Stimulated activated naive B cell treated with anti-CD40 and anti-IgM and Interleukin-4, amounts not matched to agents 10 μg/mL and 1 μg/mL and 100 μg/mL, for 72 hours (primary cell): ENCODE measurements around the gene CHPT1.
A peak's percentile ranks its signal among the peaks of the same experiment; 100 is the strongest.
"Not testable (repeated sequence)": the region's sequence is repeated elsewhere in the genome, so short reads cannot be mapped to it uniquely, and the experiment has no call there.

ENCODE experiments used
- ATAC-seq, 2 donors: fragments of 150-1000 bp; cut with Tn5 transposase; replicated peaks; 2 replicates each; pipeline ENCODE4 v1.10.0; 2021; ENCODE audit warnings: moderate library complexity in 1 of 2
- DNase-seq: peaks from one replicate; pipeline ENCODE4 v3.0.0; 2021
- H3K27ac Mint-ChIP-seq: one replicate; pipeline ENCODE4 v1.8.0; 2022; ENCODE audit warnings: mild to moderate bottlenecking, mixed read lengths
- H3K27me3 Mint-ChIP-seq, 2 donors: one replicate each; pipeline ENCODE4 v1.8.0; 2022; ENCODE audit warnings: mixed read lengths in 2 of 2
- H3K36me3 Mint-ChIP-seq, 2 donors: one replicate each; pipeline ENCODE4 v1.8.0; 2022; ENCODE audit warnings: mixed read lengths in 2 of 2, mild to moderate bottlenecking in 1 of 2
- H3K4me1 Mint-ChIP-seq, 2 donors: one replicate each; pipeline ENCODE4 v1.8.0; 2022; ENCODE audit warnings: mixed read lengths in 2 of 2, mild to moderate bottlenecking in 1 of 2
- H3K4me3 Mint-ChIP-seq, 2 donors: one replicate each; pipeline ENCODE4 v1.8.0; 2022; ENCODE audit warnings: mild to moderate bottlenecking in 2 of 2, mixed read lengths in 2 of 2, moderate library complexity in 1 of 2
- H3K9me3 Mint-ChIP-seq, 2 donors: one replicate each; pipeline ENCODE4 v1.8.0; 2022; ENCODE audit warnings: mixed read lengths in 2 of 2, mild to moderate bottlenecking in 1 of 2

The CHPT1 gene

GRCh38 chr12:101719566-101719965 lies 22.1 kb downstream of the CHPT1 start:
- no peak for ATAC-seq
- Mint-ChIP-seq H3K36me3 (peaks cover 15 to 20% of the 10 kb centered on the region in 2 donors), H3K4me3 (no peak overlapping the region), H3K27ac (no peak overlapping the region), H3K27me3 (no peaks in the 10 kb centered on the region), H3K4me1 (peaks cover 6% of the 10 kb centered on the region in 2 donors), H3K9me3 (no peaks in the 10 kb centered on the region)
- DNase-seq = no peak

DNA sequence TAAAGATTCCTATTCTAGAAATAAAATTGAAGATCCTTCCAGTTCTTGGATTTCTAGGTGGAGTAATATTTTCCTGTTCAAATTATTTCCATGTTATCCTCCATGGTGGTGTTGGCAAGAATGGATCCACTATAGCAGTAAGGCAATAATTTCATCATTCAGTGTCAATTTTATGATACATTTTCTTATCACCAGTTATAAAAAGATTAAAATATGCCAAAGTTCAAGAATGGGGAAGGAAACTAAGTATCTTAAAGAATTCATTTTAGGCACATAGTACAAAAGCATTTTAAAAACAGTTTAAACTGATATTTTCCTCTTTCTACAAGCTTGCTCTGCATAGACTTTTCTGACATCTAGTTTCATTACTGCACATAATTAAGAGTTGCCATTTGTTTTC lies 22.7 kb downstream of the CHPT1 start:
- Mint-ChIP-seq H3K27me3 (no peaks in the 10 kb centered on the region), H3K9me3 (no peaks in the 10 kb centered on the region), H3K4me3 (no peak overlapping the region), H3K36me3 (peaks cover 15 to 23% of the 10 kb centered on the region in 2 donors), H3K4me1 (peaks cover 3% of the 10 kb centered on the region in 2 donors), H3K27ac (peak overlapping the region; percentile 51)
- ATAC-seq (no peak), DNase-seq (no peak)

DNA sequence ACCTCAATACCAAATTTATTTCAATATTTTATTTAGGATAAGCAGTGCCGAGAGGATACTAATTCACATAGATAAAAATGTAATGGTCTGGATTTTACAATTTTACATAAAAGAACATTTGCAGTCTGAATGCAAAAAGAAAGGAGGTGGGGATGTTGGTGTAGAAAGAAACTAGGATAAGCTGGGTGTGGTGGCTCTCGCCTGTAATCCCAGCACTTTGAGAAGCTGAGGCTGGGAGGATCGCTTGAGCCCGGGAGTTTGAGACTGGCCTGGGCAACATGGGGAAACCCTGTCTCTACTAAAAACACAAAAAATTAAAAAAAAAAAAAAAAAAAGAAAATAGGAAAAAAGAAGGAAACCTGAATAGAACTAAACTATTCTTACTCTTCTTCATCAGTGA lies 25.0 kb downstream of the CHPT1 start:
- Mint-ChIP-seq H3K27me3 (no peaks in the 10 kb centered on the region), H3K4me1 (peaks cover 0 to 3% of the 10 kb centered on the region in 2 donors), H3K4me3 (no peak overlapping the region), H3K27ac (no peak overlapping the region), H3K9me3 (no peaks in the 10 kb centered on the region), H3K36me3 (peaks cover 23 to 24% of the 10 kb centered on the region in 2 donors)
- ATAC-seq (no peak), DNase-seq (no peak)

- H3K27ac Mint-ChIP-seq = no peak overlapping the region
- H3K4me1 Mint-ChIP-seq = peaks cover 4 to 8% of the 10 kb centered on the region in 2 donors
- H3K36me3 Mint-ChIP-seq = peaks cover 16 to 33% of the 10 kb centered on the region in 2 donors
- no peak overlapping the region for H3K4me3 Mint-ChIP-seq
- no peak for ATAC-seq
- H3K9me3 Mint-ChIP-seq = peaks cover 0 to 2% of the 10 kb centered on the region in 2 donors
- H3K27me3 Mint-ChIP-seq = no peaks in the 10 kb centered on the region
- DNase-seq = no peak
Observed at GRCh38 chr12:101727098-101727497, 29.7 kb downstream of the CHPT1 start.

DNA sequence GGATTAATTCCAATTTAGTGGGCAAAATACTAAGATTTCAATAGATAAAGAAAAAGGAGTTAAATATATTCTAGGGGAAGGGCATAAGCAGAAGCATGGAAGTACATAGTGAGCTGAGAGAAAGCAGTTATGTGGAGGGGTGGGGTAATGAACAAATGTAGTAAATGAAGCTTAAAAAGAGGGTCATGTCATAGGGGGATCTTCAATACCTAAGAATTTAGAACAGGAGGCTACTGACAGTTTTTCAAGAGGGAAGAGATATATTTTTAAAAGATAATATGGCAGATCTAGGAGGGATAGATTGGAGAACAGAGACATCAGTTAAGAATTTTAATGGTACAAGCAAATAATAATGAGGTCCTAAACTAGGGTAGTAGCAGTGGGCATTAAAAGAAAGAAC lies 32.4 kb downstream of the CHPT1 start:
- peak overlapping the region; percentile 37 for H3K27ac Mint-ChIP-seq
- H3K4me3 Mint-ChIP-seq = no peak overlapping the region
- no peak for DNase-seq
- H3K36me3 Mint-ChIP-seq = peaks cover 23 to 42% of the 10 kb centered on the region in 2 donors
- H3K9me3 Mint-ChIP-seq = peaks cover 0 to 5% of the 10 kb centered on the region in 2 donors
- H3K4me1 Mint-ChIP-seq = peaks cover 11 to 16% of the 10 kb centered on the region in 2 donors
- ATAC-seq = no peak
- no peaks in the 10 kb centered on the region for H3K27me3 Mint-ChIP-seq

DNA sequence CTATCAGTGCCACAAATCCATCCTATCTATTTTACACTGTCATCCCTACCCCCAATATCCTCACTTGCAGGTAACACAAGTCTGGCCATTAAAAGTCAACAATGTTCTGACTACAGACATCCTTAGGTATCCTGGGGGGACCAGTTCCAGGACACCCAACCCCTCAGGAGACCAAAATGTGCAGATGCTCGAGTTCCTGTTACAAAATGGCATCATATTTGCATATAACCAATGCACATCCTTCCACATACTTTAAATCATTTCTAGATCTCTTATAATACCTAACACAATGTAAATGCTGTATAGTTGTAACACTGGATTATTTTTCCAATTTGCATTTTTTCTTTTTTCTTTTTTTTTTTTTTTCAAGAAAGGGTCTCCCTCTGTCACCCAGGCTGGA lies 34.9 kb downstream of the CHPT1 start:
- no peak for ATAC-seq
- peaks cover 8 to 16% of the 10 kb centered on the region in 2 donors for H3K4me1 Mint-ChIP-seq
- peaks cover 0 to 5% of the 10 kb centered on the region in 2 donors for H3K9me3 Mint-ChIP-seq
- H3K27me3 Mint-ChIP-seq = no peaks in the 10 kb centered on the region
- no peak overlapping the region for H3K4me3 Mint-ChIP-seq
- peaks cover 15 to 33% of the 10 kb centered on the region in 2 donors for H3K36me3 Mint-ChIP-seq
- DNase-seq = no peak
- H3K27ac Mint-ChIP-seq = no peak overlapping the region

DNA sequence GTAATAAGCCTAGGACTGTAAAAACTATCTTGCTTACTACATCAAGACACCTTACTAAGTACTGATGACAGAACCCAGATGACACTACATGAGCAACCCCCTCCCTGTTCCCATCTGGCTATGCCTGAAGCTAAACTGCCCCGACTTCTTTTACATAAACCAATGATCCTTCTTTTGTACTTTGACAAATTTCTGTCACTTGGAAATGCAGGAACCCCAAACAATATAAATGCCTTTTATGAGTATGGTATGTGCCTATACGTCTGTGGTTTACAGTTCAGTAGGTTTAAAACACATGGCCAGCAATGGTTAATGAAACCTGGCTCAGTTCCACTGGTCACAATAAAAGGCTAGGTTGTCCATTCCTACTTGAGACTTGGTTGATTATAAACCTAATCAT lies 35.7 kb downstream of the CHPT1 start:
- peaks cover 0 to 5% of the 10 kb centered on the region in 2 donors for H3K9me3 Mint-ChIP-seq
- DNase-seq = no peak
- no peak overlapping the region for H3K27ac Mint-ChIP-seq
- peaks cover 17 to 39% of the 10 kb centered on the region in 2 donors for H3K36me3 Mint-ChIP-seq
- H3K4me3 Mint-ChIP-seq = no peak overlapping the region
- H3K27me3 Mint-ChIP-seq = no peaks in the 10 kb centered on the region
- H3K4me1 Mint-ChIP-seq = peaks cover 8 to 16% of the 10 kb centered on the region in 2 donors
- no peak for ATAC-seq

DNA sequence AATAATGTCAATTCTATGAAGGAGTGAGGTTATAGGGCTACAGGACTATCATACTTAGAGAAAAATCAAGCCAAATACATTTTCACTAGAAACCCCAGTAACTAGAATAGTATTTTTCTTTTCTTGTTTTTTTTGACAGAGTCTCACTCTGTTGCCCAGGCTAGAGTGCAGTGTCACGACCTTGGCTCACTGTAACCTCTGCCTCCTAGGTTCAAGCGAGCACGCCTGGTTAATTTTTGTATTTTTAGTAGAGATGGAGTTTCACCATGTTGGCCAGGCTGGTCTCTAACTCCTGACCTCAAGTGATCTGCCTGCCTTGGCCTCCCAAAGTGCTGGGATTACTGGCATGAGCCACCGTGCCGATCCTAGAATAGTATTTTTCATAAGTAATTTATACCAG lies 37.0 kb downstream of the CHPT1 start:
- H3K9me3 Mint-ChIP-seq, H3K27ac Mint-ChIP-seq, H3K4me3 Mint-ChIP-seq, DNase-seq, ATAC-seq, H3K27me3 Mint-ChIP-seq: not testable (repeated sequence)
- H3K36me3 Mint-ChIP-seq = peaks cover 28 to 46% of the 10 kb centered on the region in 2 donors
- H3K4me1 Mint-ChIP-seq = peaks cover 8 to 16% of the 10 kb centered on the region in 2 donors

GRCh38 chr12:101737476-101737875 lies 40.0 kb downstream of the CHPT1 start:
- no peaks in the 10 kb centered on the region for H3K27me3 Mint-ChIP-seq
- H3K36me3 Mint-ChIP-seq = peaks cover 32 to 46% of the 10 kb centered on the region in 2 donors
- no peak overlapping the region for H3K27ac Mint-ChIP-seq
- ATAC-seq = no peak
- DNase-seq = no peak
- H3K9me3 Mint-ChIP-seq = no peaks in the 10 kb centered on the region
- no peak overlapping the region for H3K4me3 Mint-ChIP-seq
- H3K4me1 Mint-ChIP-seq = peaks cover 4 to 19% of the 10 kb centered on the region in 2 donors

DNA sequence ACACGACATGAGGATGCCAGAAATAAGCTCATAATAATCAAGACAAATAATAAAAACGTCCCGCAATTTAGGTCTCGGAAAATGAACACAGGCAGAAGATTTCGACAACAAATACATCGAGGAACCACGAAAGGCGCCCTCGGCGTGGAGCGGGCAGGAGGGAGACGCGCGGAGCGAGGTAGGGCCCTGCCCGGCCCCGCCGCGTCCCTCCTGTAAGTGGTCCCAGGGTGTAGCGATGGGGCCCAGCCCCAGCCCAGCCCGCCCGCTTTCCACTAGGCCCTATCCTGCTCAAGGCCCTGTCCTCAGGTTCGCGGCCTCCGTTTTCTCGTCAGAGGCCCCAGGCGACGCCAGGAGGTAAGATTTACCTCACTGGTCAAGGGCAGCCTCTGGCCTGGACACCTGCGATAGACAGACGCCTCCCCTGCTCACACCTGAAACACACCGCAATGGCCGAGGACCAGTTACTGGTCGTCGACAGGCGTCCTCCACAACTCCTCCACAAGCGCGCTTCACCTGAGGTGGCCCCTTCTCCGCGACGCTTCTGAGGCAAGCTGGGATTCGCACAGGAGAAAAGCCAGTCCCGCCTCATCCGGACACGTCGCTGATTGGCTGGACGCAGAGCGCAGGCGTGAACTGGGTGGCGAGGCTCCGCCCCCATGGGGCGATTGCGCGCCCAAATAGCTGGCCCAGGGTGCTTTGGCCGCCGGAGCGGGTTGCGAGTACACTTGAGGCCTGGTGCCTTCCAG lies 41.7 kb downstream of the CHPT1 start, which contains the start of gene SYCP3:
Gene SYCP3, minus strand, starts transcription at position 543 of the 746 bp plus-strand sequence. CDS start 1,527 bp downstream, outside the sequence.
- Mint-ChIP-seq H3K27ac (peak within 1 kb of the TSS; percentile 71), H3K4me1 (peaks cover 15 to 27% of the 10 kb centered on the region in 2 donors), H3K36me3 (peaks cover 34 to 54% of the 10 kb centered on the region in 2 donors), H3K9me3 (no peaks in the 10 kb centered on the region), H3K27me3 (no peaks in the 10 kb centered on the region), H3K4me3 (no peak within 1 kb of the TSS)
- DNase-seq (no peak), ATAC-seq (no peak)

GRCh38 chr12:101740566-101740965 lies 43.1 kb downstream of the CHPT1 start:
- no peak for ATAC-seq
- no peak overlapping the region for H3K27ac Mint-ChIP-seq
- no peak for DNase-seq
- no peaks in the 10 kb centered on the region for H3K9me3 Mint-ChIP-seq
- H3K4me1 Mint-ChIP-seq = peaks cover 22 to 42% of the 10 kb centered on the region in 2 donors
- no peak overlapping the region for H3K4me3 Mint-ChIP-seq
- H3K36me3 Mint-ChIP-seq = peaks cover 46 to 68% of the 10 kb centered on the region in 2 donors
- no peaks in the 10 kb centered on the region for H3K27me3 Mint-ChIP-seq

DNA sequence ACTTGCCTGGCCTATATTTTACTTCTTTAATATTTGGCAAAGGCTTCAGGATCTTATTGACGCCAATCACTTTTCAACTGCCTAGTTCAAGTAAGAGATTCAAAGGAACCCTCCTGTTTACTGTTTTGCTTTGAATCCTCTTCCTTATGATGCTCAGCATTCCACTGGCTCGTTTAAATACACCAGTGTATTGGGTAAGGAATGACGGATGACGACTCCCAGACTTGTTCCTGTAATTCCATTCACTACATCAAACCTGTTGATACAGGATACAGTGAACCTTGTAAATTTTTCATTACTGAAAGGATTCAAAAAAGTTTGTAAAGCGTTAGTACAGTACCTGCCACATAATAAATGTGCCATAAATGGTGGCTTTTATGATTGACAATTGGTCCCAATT lies 43.5 kb downstream of the CHPT1 start:
- no peak for ATAC-seq
- no peaks in the 10 kb centered on the region for H3K9me3 Mint-ChIP-seq
- peaks cover 46 to 68% of the 10 kb centered on the region in 2 donors for H3K36me3 Mint-ChIP-seq
- peaks cover 22 to 42% of the 10 kb centered on the region in 2 donors for H3K4me1 Mint-ChIP-seq
- H3K27ac Mint-ChIP-seq = no peak overlapping the region
- no peak overlapping the region for H3K4me3 Mint-ChIP-seq
- DNase-seq = no peak
- no peaks in the 10 kb centered on the region for H3K27me3 Mint-ChIP-seq

DNA sequence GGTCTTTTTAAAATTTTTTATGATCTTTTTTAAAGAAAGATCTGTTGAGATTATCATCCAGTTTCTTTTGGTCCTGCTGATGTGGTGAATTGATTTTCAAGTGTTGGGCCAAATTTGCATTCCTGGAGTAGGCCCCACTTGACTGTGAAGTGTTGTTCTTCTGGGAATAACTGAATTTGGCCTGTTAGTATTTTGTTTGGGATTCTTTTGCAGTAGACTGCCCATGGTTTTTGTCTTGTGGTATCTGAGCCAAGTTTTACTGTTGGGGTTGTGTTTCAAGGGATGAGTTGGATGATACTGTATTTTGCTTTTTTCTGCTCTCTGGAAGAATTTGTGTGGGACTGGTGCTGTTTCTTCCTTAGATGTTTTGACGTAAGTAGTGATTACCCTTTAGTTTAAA lies 45.8 kb downstream of the CHPT1 start:
- DNase-seq (no peak), ATAC-seq (peak in 1 of 2 donors; percentile 2)
- peaks cover 57 to 77% of the 10 kb centered on the region in 2 donors for H3K36me3 Mint-ChIP-seq
- H3K9me3 Mint-ChIP-seq = no peaks in the 10 kb centered on the region
- H3K4me3 Mint-ChIP-seq = peak overlapping the region in 1 of 2 donors; percentile 40
- H3K4me1 Mint-ChIP-seq = peaks cover 28 to 54% of the 10 kb centered on the region in 2 donors
- H3K27ac Mint-ChIP-seq = peak overlapping the region; percentile 96
- no peaks in the 10 kb centered on the region for H3K27me3 Mint-ChIP-seq

GRCh38 chr12:101743724-101744472 lies 46.5 kb downstream of the CHPT1 start:
- peak; percentile 72 for DNase-seq

More at GRCh38 chr12:101743724-101744472, 46.5 kb downstream of the CHPT1 start:
- Mint-ChIP-seq H3K27me3 (no peaks in the 10 kb centered on the region), H3K4me1 (peaks cover 31 to 57% of the 10 kb centered on the region in 2 donors), H3K4me3 (peak overlapping the region; percentile 25 to 50), H3K27ac (peak overlapping the region; percentile 96), H3K9me3 (no peaks in the 10 kb centered on the region), H3K36me3 (peaks cover 56 to 77% of the 10 kb centered on the region in 2 donors)
- ATAC-seq = peak; percentile 95 to 97
